A549 (cell line): ENCODE data around the gene RABL3.

Experiments
- EHMT2 ChIP-seq: fragments of 200-600 bp; sonication (generic); IDR thresholded peaks from 2 replicates; pipeline ENCODE4 v1.6.1; 2016; ENCODE audit warnings: antibody characterized with exemption, low read depth, mild to moderate bottlenecking, moderate library complexity
- ESRRA ChIP-seq: fragments of 150-350 bp; IDR thresholded peaks from 2 replicates; pipeline ENCODE4 v1.6.1; 2014; ENCODE audit warnings: mild to moderate bottlenecking, low read length, borderline replicate concordance
- FOSL2 ChIP-seq, 2 experiments: fragments of 450-650 bp in 1 of 2; fragments of >200 bp in 1 of 2; sonication (Bioruptor Twin) in 1 of 2; formaldehyde crosslinking; IDR thresholded peaks; 2 replicates each; pipeline versions ENCODE4 v1.5.0 to v1.6.1; 2016 to 2020; ENCODE audit warnings: mild to moderate bottlenecking in 1 of 2, moderate library complexity in 1 of 2
- HDAC2 ChIP-seq: fragments of 200-600 bp; sonication (generic); IDR thresholded peaks from 2 replicates; pipeline ENCODE4 v1.6.1; 2016
- MYC ChIP-seq: IDR thresholded peaks from 2 replicates; pipeline ENCODE4 v1.6.1; 2012; ENCODE audit warnings: mild to moderate bottlenecking, inconsistent platforms, low read length, improper control_type of control experiment, borderline replicate concordance
- POLR2A ChIP-seq: IDR thresholded peaks from 2 replicates; pipeline ENCODE4 v1.6.1; 2012; ENCODE audit warnings: mild to moderate bottlenecking, low read length
- RAD21 ChIP-seq, 2 experiments: fragments of >200 bp in 1 of 2; sonication (Bioruptor Twin) in 1 of 2; formaldehyde crosslinking in 1 of 2; IDR thresholded peaks in 1 of 2; conservative IDR thresholded peaks in 1 of 2; 2 replicates in 1 of 2; 3 replicates in 1 of 2; pipeline ENCODE4 v1.6.1; 2012 to 2018; ENCODE audit warnings: inconsistent platforms in 1 of 2
- RARB ChIP-seq: fragments of 250-450 bp; sonication (Bioruptor Pico); IDR thresholded peaks from 2 replicates; pipeline ENCODE4 v1.8.0; 2021; ENCODE audit warnings: mild to moderate bottlenecking, moderate library complexity
- RFX5 ChIP-seq: fragments of 450-650 bp; IDR thresholded peaks from 2 replicates; pipeline ENCODE4 v1.7.1; 2014; ENCODE audit warnings: antibody characterized with exemption, mild to moderate bottlenecking, moderate library complexity
- SMC3 ChIP-seq: fragments of >200 bp; sonication (Bioruptor Twin); formaldehyde crosslinking; IDR thresholded peaks from 3 replicates; pipeline ENCODE4 v1.6.1; 2018; ENCODE audit warnings: inconsistent platforms
- ZFP36 ChIP-seq: fragments of 450-650 bp; IDR thresholded peaks from 2 replicates; pipeline ENCODE4 v1.6.1; 2014; ENCODE audit warnings: borderline replicate concordance; ENCODE audit not compliant: partially characterized antibody
- TF ChIP-seq, protein P1 (sequence below): fragments of >200 bp; sonication (Bioruptor Twin); formaldehyde crosslinking; IDR thresholded peaks from 3 replicates; pipeline ENCODE4 v1.5.1; 2016
- TF ChIP-seq, protein P2 (sequence below): IDR thresholded peaks from 2 replicates; pipeline ENCODE4 v1.6.1; 2012; ENCODE audit warnings: low read depth, borderline replicate concordance
- TF ChIP-seq, protein P3 (sequence below): fragments of 450-650 bp; IDR thresholded peaks from 2 replicates; pipeline ENCODE4 v1.6.1; 2014; ENCODE audit warnings: antibody characterized with exemption

DNA sequence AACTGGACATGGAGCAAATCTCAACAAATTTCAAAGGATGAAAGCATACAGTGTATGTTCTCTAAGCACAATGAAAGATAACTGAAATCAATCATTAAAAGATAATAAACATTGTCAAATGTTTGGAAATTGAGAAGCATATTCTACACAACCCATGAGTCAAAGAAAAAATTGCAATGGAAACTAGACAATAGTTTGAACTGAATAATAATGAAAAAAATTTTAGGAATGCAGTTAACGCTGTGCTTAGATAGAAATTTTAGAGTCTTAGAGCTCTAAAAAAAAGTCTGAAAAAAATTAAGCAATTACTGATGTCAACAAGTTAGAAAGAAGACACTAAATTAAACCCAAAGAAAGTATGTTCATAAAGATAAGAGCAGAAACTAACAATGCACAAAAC, 15.5 kb downstream of the RABL3 start:
- no peak for TF ChIP-seq POLR2A
- no peak for TF ChIP-seq ESRRA
- no peak for TF ChIP-seq ZFP36
- TF ChIP-seq, protein P1, sequence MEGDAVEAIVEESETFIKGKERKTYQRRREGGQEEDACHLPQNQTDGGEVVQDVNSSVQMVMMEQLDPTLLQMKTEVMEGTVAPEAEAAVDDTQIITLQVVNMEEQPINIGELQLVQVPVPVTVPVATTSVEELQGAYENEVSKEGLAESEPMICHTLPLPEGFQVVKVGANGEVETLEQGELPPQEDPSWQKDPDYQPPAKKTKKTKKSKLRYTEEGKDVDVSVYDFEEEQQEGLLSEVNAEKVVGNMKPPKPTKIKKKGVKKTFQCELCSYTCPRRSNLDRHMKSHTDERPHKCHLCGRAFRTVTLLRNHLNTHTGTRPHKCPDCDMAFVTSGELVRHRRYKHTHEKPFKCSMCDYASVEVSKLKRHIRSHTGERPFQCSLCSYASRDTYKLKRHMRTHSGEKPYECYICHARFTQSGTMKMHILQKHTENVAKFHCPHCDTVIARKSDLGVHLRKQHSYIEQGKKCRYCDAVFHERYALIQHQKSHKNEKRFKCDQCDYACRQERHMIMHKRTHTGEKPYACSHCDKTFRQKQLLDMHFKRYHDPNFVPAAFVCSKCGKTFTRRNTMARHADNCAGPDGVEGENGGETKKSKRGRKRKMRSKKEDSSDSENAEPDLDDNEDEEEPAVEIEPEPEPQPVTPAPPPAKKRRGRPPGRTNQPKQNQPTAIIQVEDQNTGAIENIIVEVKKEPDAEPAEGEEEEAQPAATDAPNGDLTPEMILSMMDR, result no peak
- no peak for TF ChIP-seq RFX5
- no peak for TF ChIP-seq FOSL2 (IDR thresholded peaks at IDR 0.05)
- TF ChIP-seq FOSL2 (CRISPR knock-in tag; IDR thresholded peaks at IDR 0.05), result no peak
- TF ChIP-seq MYC, result no peak
- TF ChIP-seq HDAC2, result no peak
- TF ChIP-seq, protein P2, sequence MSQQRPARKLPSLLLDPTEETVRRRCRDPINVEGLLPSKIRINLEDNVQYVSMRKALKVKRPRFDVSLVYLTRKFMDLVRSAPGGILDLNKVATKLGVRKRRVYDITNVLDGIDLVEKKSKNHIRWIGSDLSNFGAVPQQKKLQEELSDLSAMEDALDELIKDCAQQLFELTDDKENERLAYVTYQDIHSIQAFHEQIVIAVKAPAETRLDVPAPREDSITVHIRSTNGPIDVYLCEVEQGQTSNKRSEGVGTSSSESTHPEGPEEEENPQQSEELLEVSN, result no peak
- TF ChIP-seq, protein P3, sequence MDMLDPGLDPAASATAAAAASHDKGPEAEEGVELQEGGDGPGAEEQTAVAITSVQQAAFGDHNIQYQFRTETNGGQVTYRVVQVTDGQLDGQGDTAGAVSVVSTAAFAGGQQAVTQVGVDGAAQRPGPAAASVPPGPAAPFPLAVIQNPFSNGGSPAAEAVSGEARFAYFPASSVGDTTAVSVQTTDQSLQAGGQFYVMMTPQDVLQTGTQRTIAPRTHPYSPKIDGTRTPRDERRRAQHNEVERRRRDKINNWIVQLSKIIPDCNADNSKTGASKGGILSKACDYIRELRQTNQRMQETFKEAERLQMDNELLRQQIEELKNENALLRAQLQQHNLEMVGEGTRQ, result no peak
- TF ChIP-seq SMC3, result no peak
- TF ChIP-seq EHMT2, result no peak
- no peak for TF ChIP-seq RAD21 (conservative IDR thresholded peaks at IDR 0.05 in 1 of 2, IDR thresholded peaks at IDR 0.05 in 1 of 2)
- TF ChIP-seq RARB (CRISPR knock-in tag), result no peak
